ENCODE measurements around the gene RAB14.

- TF ChIP-seq EZH2 (IDR thresholded peaks at IDR 0.05; ENCODE audit: borderline replicate concordance) (no peak), CTCF (IDR thresholded peaks at IDR 0.05; ENCODE audit: poor library complexity) (no peak)
Observed at GRCh38 chr9:121242959-121243346, 41.3 kb upstream of the RAB14 start.

All from hepatocyte (in vitro differentiated cells).